22Rv1 (cell line): Measurements from ENCODE around the gene KIAA1671.

Experiments used
- CTCF ChIP-seq: fragments of 450-650 bp; IDR thresholded peaks from 2 replicates; pipeline ENCODE4 v1.5.1; 2017; ENCODE audit warnings: mild to moderate bottlenecking
- ZFX ChIP-seq: fragments of 450-650 bp; IDR thresholded peaks from 2 replicates; pipeline ENCODE4 v1.6.1; 2017; ENCODE audit warnings: antibody characterized with exemption, borderline replicate concordance

DNA sequence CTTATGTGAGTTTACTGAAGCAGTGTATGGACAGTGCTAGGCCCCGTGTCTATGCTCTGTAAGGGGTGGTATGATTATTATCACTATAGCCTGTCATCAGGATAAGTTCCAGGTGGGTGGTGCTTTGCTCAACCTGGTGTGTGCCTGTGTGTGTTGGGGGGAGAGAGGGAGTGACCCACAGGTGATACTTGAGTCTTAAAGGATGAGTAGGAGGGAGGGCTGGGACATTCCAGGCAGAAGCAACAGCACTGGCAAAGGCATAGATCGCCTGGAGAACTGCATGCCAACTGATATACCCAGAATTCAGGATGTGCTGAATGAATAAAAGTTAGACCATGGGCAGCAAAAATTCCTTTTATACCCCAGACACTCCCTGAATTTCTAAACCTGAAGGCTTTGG lies 4.5 kb downstream of the KIAA1671 start:
- TF ChIP-seq CTCF: no peak
- no peak for TF ChIP-seq ZFX
